ENCODE results near the gene SLC29A3. TPM values are rescaled to one million over a fixed set of nuclear protein-coding genes. Genes with fewer than 3 reads are reported as not detected.
A peak's percentile ranks its signal among the peaks of the same experiment; 100 is the strongest.

SLC29A3 gene
- total RNA-seq, 2 donors from 2014 or later, result 14.1 to 16.8 TPM

DNA sequence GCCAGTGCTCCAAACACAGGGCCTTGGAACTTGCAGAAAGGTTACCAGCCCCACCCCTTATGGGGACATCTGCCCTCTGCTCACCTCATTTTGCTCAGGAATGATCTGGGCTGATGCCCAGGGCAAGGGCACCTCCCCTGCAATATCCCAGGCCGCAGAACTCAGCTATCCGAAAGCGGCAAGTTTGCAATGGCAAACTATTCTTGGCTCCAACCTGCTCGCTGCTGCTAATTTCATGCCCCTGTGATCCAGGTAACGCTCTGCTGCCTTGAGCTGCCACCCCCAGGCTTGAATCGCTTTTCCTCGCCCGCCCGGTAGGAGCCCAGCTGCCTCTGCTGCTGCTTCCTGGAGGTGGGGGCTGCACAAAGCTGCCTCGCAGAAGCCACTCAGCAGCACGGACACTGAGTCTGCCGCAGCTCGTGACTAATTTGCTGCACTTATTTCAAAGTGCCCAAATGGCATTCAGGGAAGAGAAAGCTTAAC is 18.2 kb downstream of the SLC29A3 start:
- H3K4me1 ChIP-seq (ENCODE audit: control insufficient read depth, insufficient read depth, low read length), result no peaks in the 10 kb centered on the region
- H3K27me3 ChIP-seq (ENCODE audit: control insufficient read depth, insufficient read depth, low read length, poor library complexity, severe bottlenecking), result no peaks in the 10 kb centered on the region
- H3K9me3 Mint-ChIP-seq, result no peaks in the 10 kb centered on the region
- no peak overlapping the region for H3K4me3 ChIP-seq (ENCODE audit: low read length)
- no peaks in the 10 kb centered on the region for H3K27me3 Mint-ChIP-seq (ENCODE audit: insufficient read depth)
- TF ChIP-seq, protein P1, sequence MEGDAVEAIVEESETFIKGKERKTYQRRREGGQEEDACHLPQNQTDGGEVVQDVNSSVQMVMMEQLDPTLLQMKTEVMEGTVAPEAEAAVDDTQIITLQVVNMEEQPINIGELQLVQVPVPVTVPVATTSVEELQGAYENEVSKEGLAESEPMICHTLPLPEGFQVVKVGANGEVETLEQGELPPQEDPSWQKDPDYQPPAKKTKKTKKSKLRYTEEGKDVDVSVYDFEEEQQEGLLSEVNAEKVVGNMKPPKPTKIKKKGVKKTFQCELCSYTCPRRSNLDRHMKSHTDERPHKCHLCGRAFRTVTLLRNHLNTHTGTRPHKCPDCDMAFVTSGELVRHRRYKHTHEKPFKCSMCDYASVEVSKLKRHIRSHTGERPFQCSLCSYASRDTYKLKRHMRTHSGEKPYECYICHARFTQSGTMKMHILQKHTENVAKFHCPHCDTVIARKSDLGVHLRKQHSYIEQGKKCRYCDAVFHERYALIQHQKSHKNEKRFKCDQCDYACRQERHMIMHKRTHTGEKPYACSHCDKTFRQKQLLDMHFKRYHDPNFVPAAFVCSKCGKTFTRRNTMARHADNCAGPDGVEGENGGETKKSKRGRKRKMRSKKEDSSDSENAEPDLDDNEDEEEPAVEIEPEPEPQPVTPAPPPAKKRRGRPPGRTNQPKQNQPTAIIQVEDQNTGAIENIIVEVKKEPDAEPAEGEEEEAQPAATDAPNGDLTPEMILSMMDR (conservative IDR thresholded peaks at IDR 0.05), result no peak
- WGBS, 2 experiments (ENCODE audit: insufficient coverage in 1 of 2, insufficient read length in 1 of 2), result 87 to 92% methylated on average over 12 to 13 of the region's 13 CpGs
- no peaks in the 10 kb centered on the region for H3K9me3 ChIP-seq (ENCODE audit: control insufficient read depth, low read length)
- H3K4me3 Mint-ChIP-seq, result no peak overlapping the region
- peaks cover 8% of the 10 kb centered on the region for H3K36me3 Mint-ChIP-seq (ENCODE audit: low read depth)
- no peak overlapping the region for H3K27ac ChIP-seq (ENCODE audit: low read depth, low read length)
- H3K4me1 Mint-ChIP-seq, result peaks cover 20% of the 10 kb centered on the region
- H3K9ac ChIP-seq (ENCODE audit: extremely low read depth, low read length, poor library complexity, severe bottlenecking), result no peak overlapping the region
- no peak for DNase-seq
- no peak overlapping the region for H3K27ac Mint-ChIP-seq
- H3K36me3 ChIP-seq (ENCODE audit: control insufficient read depth, insufficient read depth, low read length), result no peaks in the 10 kb centered on the region

- Mint-ChIP-seq H3K9me3 (no peaks in the 10 kb centered on the region), H3K27me3 (ENCODE audit: insufficient read depth) (no peaks in the 10 kb centered on the region), H3K27ac (no peak overlapping the region), H3K36me3 (ENCODE audit: low read depth) (peaks cover 8% of the 10 kb centered on the region), H3K4me3 (no peak overlapping the region), H3K4me1 (peaks cover 21% of the 10 kb centered on the region)
- WGBS, 2 experiments (ENCODE audit: insufficient coverage in 1 of 2, insufficient read length in 1 of 2), result 88 to 95% methylated on average over 10 to 13 of the region's 13 CpGs
- H3K4me1 ChIP-seq (ENCODE audit: control insufficient read depth, insufficient read depth, low read length), result no peaks in the 10 kb centered on the region
- no peak for DNase-seq
- H3K36me3 ChIP-seq (ENCODE audit: control insufficient read depth, insufficient read depth, low read length), result no peaks in the 10 kb centered on the region
- H3K9ac ChIP-seq (ENCODE audit: extremely low read depth, low read length, poor library complexity, severe bottlenecking), result no peak overlapping the region
- no peaks in the 10 kb centered on the region for H3K9me3 ChIP-seq (ENCODE audit: control insufficient read depth, low read length)
- TF ChIP-seq, protein P1 (conservative IDR thresholded peaks at IDR 0.05), result no peak
- H3K27ac ChIP-seq (ENCODE audit: low read depth, low read length), result no peak overlapping the region
- no peak overlapping the region for H3K4me3 ChIP-seq (ENCODE audit: low read length)
- no peaks in the 10 kb centered on the region for H3K27me3 ChIP-seq (ENCODE audit: control insufficient read depth, insufficient read depth, low read length, poor library complexity, severe bottlenecking)
These were observed 19.9 kb downstream of the SLC29A3 start for GRCh38 chr10:71338728-71339495.

- H3K9ac ChIP-seq (ENCODE audit: extremely low read depth, low read length, poor library complexity, severe bottlenecking), result no peak overlapping the region
- Mint-ChIP-seq H3K9me3 (no peaks in the 10 kb centered on the region), H3K36me3 (ENCODE audit: low read depth) (peaks cover 10% of the 10 kb centered on the region), H3K4me1 (peaks cover 27% of the 10 kb centered on the region), H3K27ac (peak overlapping the region; percentile 67), H3K4me3 (no peak overlapping the region), H3K27me3 (ENCODE audit: insufficient read depth) (no peaks in the 10 kb centered on the region)
- H3K36me3 ChIP-seq (ENCODE audit: control insufficient read depth, insufficient read depth, low read length), result no peaks in the 10 kb centered on the region
- H3K9me3 ChIP-seq (ENCODE audit: control insufficient read depth, low read length), result no peaks in the 10 kb centered on the region
- TF ChIP-seq, protein P1 (conservative IDR thresholded peaks at IDR 0.05), result no peak
- DNase-seq, result no peak
- H3K4me1 ChIP-seq (ENCODE audit: control insufficient read depth, insufficient read depth, low read length), result no peaks in the 10 kb centered on the region
- WGBS, 2 experiments (ENCODE audit: insufficient coverage in 1 of 2, insufficient read length in 1 of 2), result 94 to 97% methylated on average over 6 to 10 of the region's 10 CpGs
- H3K27me3 ChIP-seq (ENCODE audit: control insufficient read depth, insufficient read depth, low read length, poor library complexity, severe bottlenecking), result no peaks in the 10 kb centered on the region
- no peak overlapping the region for H3K4me3 ChIP-seq (ENCODE audit: low read length)
- H3K27ac ChIP-seq (ENCODE audit: low read depth, low read length), result no peak overlapping the region
These were observed 20.9 kb downstream of the SLC29A3 start for GRCh38 chr10:71339796-71340589.

All from endodermal cell (in vitro differentiated cells).